GM18508 (cell line): ENCODE data around the gene MPI.
"Not testable (repeated sequence)": the region's sequence is repeated elsewhere in the genome, so short reads cannot be mapped to it uniquely, and the experiment has no call there.

Experiments
- ATAC-seq: cut with Tn5 transposase; IDR thresholded peaks from one replicate; pipeline ENCODE4 v1.9.1; 2021; ENCODE audit warnings: moderate number of reproducible peaks; ENCODE audit not compliant: insufficient read depth, unreplicated experiment

The MPI gene

DNA sequence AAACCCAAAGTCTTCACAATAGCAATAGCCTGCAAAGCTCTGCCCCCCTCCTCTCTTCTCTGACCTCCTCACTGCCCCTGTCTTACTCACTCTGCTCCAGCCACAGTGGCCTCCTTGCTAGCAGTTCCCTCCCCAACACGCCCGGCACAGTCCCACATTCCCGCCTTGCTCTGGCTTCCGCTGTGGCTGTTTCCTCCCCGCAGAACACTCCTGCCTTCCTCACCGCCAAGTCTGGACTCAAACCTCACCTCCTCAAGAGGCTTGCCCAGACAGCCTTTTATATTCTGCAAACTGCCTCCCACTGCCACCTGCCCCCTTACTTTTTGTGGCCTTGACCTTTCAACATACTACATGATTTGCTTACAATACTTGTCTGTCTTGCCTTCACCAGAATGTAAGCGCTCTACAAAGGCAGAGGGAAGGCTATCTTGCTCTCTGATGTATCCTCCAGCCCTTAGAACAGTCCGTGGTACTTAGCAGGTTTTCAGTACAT, 406 bp upstream of the MPI start:
- ATAC-seq = no peak

DNA sequence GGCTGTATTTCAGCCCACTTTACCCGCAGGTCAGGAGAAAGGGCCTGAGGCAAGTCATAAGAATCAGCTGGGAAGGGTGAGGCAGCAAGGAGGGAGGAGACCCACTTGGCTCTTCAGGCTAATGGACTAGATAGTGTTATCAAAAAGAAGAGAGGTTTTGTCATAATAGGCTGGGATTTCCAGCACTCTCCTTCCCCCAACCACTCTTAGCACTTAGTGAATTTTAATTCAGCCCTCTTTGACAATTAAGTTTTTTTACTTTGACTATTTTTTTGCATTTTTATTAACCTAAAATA, 771 bp downstream of the MPI start:
- ATAC-seq = no peak

DNA sequence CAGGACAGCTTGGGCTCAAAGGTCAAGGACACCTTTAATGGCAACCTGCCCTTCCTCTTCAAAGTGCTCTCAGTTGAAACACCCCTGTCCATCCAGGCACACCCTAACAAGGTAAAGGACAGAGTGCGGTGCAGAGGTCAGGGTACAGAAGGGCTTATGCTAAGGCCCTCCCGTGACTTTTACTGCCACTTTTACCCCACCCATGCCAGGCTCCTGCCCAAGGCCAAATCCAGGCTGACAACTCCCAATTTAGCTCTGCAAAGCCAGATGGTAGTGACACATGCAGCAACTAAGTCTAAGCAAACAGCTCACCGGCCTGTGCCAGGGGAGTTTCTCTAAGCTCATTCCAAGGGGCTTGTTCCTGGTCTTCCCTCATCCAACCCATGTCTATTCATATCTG, 1.6 kb downstream of the MPI start:
- no peak for ATAC-seq

DNA sequence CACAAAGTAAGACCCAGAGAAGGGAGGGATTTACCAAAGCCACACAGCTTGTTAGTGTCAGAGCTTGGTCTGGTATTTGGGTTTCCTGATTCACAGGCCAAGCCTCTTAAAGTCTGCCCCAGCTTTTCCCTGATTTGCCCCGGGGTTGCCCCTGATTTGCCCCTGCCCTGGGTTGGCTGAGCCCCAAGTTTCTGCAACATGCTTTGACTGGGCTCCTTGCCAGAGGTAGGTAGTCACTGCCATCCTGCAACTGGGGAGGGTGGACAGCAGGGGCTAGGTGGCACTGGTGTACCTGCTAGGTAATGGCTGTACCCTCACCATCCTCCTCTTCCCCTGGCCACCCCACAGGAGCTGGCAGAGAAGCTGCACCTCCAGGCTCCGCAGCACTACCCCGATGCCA, 2.5 kb downstream of the MPI start:
- no peak for ATAC-seq

DNA sequence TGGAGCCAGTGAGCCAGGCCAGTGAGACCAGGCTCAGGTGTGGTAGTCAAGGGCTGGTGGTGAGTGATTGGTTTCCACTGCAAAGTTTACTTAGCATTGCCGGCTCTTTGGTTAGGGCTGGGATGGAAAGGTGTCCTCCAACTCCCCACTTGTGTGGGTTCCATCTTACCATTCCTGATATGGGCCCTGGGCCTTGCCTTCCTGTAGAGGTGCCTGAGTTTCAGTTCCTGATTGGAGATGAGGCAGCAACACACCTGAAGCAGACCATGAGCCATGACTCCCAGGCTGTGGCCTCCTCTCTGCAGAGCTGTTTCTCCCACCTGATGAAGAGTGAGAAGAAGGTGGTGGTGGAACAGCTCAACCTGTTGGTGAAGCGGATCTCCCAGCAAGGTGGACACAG, 3.1 kb downstream of the MPI start:
- no peak for ATAC-seq

DNA sequence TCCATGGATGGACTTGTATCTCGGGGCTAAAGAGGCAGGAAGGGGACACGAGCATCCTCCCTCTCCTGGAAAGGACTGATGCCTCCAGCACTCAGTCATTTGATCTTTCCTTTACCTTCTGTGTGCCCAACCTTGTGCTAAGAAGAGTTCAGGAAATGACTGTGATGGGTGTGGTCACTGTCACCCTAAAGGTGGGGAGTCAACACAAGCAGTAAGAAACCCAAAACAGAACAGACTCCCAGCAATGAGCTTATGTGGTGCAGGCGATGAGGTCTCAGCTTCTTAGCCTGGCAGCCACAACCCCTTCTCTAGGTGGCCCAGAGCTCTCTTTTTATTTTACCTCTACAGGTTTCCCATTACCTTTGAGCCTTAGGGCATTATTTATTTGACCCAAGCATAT, 3.8 kb downstream of the MPI start:
- no peak for ATAC-seq

DNA sequence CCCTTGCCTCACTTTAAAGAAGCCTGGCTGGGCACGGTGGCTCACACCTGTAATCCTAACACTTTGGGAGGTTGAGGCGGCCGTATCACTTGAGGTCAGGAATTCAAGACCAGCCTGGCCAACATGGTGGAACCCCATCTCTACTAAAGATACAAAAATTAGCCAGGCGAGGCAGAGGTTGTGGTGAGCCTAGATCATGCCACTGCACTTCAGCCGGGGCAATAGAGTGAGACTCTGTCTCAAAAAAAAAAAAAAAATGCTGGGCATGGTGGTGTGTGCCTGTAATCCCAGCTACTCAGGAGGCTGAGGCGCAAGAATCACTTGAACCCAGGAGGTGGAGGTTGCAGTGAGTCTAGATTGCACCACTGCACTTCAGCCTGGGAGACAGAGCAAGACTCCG, 4.5 kb downstream of the MPI start:
- not testable (repeated sequence) for ATAC-seq

DNA sequence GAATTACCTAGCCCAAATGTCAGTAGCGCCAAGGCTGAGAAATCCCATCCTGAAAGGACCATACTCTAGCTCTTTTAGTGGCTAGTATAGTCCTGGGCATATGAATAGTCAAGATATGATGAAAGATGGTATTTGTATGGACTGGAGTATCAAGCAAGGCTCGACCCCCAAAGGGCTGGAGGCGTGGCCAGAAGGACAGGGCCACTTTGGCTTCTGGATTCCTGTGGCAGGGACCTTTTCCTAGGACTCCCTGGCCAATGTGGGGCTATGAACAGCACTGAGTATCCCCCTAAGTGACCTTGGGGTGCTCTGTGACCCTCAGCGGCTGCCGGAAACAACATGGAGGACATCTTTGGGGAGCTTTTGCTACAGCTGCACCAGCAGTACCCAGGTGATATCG, 6.0 kb downstream of the MPI start:
- ATAC-seq = no peak

DNA sequence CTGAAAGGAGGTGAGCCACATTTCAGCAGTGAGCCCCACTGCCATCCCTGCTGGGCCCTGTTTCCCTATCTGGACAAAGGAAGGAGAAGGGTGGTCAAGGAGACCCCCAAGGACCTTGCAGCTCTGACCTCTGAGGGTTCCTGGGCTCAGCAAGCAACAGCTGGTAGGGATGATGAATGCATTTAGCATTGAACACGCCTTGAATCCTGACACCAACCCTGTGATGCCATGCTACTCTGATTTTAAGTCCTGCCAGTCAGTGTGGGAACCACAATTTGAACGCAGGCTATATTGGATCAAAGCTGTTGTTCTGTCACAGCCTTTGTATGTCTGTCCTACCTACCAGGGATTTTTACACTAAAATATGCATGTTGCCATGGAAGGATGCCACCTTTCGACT, 6.5 kb downstream of the MPI start:
- ATAC-seq = no peak

DNA sequence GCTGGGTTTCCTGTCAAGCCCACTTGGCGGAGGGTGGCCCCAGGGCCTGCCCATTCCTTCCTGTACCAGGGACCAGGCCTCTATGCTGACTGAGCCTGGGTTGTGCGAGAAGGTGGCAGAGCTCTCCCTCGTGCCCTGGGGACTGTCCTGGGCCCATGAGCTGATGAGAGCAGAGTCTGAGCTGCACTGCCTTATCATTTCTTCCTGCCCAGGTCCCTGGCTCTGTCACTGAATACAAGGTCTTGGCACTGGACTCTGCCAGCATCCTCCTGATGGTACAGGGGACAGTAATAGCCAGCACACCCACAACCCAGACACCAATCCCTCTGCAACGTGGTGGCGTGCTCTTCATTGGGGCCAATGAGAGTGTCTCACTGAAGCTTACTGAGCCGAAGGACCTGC, 7.5 kb downstream of the MPI start:
- ATAC-seq = no peak

DNA sequence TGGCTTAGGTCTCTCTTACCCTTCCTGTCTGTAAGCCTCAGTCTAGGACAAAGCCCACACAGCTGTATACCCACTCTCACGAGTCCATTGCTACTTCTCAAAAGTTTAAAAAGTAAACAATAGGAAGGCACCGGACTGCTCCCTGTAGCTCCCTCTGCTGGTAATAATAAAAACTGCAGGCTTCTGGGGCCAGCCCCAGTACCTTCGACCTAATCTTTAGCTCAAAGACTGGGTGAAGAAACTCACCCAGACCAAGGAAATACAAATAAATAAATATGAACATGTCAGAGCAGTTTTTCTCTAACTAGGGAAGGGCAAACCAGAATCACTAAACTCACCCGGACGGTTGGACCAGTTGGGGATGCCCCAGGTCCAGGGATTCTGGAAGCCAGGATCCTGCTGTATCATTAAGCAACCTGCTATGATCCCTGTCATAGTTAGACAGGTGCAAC, 11.8 kb downstream of the MPI start:
- ATAC-seq = no peak

DNA sequence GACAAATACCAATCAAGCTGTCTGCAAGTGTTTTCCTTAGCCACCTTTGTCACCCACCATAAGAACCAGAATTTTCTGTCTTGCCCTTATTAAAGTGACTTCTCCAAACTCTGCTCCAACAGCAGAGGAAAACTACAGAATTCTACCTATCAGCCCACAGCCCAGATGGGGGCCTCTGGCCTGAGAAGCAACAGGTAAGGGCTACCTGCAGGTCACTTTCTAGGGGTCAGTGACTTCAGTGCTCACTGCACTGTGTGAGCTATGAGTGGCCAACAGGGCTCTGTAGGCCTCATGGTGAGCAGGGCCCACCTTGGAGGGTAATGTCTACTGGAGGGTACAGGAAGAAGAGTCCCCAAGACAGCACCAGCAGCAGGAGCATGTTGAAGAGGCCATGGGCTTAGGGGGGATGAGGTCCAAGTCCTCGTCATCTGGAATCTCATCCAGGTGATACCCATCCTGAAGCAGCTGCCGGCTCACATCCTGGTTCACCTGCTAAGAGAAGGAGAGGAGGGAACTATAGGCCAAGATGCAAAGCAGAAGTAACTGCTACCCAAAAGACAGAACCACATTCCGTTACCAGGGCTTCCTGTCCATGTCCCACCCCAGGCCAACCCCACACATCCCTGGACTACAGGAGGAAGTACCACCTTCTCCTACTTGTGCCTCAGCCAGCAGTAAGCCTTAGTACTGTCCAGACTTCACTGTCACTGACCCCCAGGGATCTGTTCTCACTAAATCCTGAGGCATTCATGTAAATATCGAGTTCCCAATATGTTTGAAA, 12.6 kb downstream of the MPI start:
- ATAC-seq = no peak

DNA sequence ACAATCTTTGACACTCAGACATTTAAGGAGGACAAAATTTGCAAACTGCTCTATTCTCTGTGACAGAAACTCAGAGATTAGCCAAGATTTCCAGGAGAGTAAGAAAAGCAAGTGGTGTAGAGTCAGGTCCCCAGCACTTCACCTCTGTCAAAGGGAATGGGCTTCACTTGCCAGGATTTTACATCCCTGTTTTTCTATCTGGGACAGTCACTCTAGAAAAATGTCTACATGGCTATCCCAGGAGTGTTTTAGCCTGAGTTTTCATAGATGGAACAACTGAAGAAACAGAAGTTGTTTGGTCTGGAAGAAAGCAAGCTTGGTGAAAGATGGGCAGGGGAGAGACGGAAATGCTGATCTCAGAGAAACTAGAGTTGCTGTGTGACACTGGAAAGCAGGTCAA, 13.8 kb downstream of the MPI start:
- ATAC-seq = no peak

DNA sequence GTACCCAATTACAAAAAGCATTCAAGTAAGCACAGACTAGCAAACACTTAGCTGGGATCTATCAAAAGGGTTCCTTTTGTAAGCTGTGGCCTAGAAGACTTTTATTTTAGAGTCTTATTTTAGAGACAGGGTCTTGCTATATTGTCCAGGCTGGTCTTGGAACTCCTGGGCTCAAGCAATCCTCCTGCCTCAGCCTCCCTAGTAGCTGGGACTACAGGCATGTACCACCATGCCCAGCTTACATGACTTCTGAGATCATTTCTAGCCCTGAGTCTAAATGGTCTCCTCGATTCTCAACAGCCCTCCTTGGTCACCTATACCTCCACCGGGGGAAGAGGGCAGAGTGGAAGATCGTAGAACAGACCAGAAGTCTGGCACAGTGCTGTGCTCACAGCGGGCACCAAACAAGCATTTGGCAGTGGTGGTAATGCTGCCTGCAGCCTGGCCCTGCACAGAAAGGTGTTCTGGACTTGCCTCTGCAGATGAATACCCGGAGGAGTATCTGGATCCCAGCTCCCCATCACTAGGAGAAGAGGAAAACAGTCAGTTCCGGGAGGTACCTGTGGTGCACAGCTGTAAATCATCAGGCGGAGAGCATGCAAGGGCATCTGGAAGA, 14.5 kb downstream of the MPI start:
- ATAC-seq = no peak

DNA sequence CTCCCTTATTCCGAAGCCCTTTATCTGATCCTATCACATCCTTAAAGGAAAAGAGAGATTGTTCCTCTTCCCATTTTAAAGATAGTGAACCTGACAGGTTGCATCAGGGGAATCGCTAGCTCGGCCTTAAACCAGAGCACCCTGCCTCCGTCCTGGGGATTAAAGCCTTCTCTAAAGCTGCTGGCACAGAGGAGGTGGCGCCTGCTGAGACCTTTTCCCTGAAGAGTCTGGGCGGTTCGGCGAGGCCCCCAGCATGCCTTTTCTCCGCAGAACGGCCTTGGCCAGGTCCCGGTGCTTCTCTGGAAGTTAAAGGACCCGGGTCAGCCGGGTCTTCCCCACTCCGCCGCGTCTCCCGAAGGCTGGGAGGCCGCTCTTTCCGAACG, 16.2 kb downstream of the MPI start:
- no peak for ATAC-seq

DNA sequence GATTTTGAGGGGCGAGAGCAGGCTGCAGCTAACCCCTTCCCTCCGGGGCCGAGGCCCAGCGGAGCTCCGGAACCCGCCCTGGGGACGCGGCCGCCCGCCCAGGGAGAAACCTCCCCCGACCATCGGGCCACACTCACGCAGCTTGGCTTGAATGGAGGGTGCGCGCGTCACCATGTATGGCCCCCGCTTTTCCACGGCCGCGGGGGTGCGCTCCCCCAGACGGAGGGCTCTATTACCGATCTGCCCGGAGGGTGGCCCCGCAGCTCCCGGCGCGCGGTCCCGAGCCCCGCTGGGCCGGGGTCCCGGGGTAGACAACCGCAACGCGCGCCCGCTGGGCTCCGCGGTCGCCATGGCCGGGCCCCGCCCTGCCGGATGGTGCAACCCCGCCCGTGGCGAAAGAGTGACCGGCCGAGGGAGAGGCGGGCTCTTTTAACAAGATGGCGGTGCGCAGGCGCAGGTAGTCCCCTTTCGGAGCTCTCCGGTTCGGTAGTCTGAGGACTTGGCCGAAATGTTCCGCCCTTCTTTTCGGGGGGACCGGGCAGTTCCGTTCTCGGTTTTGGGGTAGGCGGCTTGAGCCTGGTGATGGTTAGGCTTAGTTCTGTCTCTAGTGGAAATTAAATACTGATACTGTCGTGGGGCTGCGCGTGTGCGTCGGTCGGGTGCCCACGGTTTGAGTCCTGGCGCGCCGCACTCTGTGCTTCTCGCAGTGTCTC, 16.8 kb downstream of the MPI start, which contains the start of gene FAM219B:
Gene FAM219B, minus strand, starts transcription at position 402 of the 713 bp plus-strand sequence. Its CDS starts 51 bp downstream, at position 351.
- ATAC-seq = no peak

DNA sequence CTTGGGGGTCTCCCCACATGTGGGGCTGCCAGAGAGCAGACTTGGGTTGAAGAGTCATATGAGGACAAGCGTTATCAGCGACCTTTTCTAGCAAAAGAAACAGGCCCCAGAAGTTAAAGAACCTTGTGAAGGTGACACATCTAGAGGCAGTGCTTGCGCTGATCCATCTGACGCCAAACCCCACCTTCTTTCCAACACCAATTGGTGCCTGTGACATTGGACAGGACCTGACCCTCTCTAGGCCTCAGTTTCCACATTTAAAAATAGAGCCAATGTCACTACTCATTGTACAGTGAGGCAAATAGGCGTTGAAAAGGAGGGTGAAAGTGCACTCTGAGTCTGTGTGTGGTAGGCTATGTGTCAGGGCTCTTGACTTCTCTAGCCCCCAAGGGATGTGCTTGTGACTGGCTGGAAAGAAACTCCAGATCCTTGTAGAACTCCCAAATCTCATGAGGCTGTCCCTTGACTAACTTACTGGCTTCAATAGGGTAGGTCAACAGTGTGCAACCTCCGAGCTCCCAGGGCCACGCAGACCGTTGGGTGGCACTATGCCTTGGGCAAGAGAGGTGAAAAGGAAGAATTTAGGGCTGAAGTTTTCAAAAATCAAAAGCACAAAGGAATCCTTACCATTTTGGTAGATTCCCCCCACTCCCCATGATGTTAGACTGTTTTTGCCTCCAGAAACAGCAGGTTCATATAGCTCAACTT, 17.5 kb downstream of the MPI start:
- no peak for ATAC-seq

DNA sequence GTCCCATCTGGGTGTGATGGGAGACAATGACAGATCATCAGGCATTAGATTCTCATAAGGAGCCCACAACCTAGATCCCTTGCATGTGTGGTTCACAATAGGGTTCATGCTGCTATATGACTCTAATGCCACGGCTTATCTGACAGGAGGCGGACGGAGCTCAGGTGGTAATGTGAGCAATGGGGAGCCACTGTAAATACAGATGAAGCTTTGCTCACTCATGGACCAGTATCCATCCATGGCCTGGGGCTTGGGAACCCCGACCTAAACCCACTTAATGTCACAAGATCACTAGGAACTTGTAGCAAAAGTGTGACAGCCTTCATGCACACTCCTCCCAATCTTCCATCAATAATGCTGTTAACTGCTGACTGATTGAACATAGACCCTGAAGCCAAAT, 18.8 kb downstream of the MPI start:
- no peak for ATAC-seq

DNA sequence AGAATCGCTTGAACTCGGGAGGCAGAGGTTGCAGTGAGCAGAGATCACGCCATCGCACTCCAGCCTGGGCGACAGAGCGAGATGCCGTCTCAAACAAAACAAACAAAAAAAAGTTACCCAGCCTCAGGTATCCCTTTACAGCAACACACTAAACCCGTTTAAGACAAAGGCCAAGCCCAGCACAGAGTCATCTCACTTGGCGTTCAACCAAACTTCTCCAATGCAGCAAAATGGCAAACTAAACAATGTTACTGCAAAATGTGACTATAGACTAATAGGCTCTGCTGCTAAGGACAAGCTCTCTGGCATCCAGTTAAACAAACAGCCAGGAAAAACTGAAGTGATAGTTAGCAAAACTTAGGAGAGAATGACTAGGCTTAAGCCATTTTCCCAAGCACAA, 23.2 kb downstream of the MPI start:
- ATAC-seq = no peak

DNA sequence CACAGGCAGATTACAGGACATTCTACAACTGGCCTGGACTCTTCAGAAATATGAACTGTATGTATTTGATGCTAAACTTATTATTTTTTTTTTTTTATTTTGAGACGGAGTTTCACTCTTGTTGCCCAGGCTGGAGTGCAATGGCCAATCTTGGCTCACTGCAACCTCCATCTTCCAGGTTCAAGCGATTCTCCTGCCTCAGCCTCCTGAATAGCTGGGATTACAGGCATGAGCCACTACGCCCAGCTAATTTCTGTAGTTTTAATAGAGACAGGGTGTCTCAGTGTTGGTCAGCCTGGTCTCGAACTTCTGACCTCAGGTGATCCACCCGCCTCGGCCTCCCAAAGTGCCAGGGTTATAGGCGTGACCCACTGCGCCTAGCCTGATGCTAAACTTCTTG, 24.0 kb downstream of the MPI start:
- not testable (repeated sequence) for ATAC-seq

DNA sequence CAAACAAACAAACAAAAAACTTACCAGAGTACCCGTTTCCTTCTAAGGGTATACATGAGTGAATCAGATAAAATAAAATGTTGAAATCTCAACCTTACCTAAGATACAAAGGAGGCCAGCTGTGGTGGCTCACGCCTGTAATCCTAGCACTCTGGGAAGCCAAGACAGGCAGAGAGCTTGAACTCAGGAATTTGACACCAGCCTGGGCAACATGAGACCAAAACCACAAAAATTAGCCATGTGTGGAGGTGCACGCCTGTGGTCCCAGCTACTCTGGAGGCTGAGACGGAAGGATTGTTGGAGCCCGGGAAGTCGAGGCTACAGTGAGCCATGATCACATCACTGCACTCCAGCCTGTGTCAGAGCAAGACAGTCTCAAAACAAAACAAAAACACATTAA, 27.8 kb downstream of the MPI start:
- no peak for ATAC-seq
